HG03175 (cell line): ENCODE measurements around the gene FRMD1.

Experiments used
- ATAC-seq: cut with Tn5 transposase; IDR thresholded peaks from one replicate; pipeline ENCODE4 v1.9.1; 2021; ENCODE audit warnings: mild to moderate bottlenecking, moderate library complexity; ENCODE audit not compliant: unreplicated experiment

FRMD1 gene

DNA sequence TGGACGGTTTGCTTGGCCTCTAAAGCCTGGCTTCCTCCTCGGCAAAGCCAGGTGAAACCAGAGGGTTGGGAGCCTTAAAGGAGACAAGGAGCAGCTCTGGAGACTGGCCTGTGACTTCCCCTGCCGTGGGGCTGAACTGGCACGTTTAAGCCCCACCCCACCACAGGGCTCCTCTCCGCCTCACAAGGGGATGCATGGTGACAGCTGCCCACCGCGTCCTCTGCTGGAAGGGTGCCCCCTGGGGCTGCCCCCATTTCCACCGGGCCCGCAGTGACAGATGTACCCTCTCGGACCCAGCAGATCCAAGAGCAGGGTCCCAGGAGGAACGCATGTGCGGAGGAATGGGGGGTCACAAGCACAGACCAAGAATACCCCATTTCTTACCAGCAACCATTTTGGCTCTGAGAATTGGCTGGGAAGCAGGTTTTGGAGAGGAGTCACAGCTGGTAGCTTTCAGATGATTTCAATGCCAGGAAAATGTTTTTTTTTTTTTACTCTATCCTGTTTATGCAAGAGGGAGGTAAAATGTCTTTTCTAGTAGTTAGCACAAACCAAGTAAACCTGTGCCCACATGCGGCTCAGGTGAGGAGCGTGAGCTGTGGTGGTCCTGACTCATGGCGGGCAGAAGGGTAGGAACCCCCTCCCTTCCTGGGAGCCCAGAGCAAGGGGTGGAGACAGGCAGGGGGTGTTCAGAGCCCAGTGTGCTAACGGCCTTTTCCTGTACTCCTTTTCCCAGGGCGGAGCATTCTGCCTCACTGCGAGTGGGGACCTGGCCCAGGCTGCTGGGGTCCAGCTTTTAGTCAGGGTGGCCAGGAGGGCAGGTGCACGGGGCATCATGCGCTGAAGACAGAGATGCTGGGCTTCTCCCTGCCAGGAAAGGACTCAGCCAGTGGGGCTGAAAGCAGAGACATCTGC lies 33.0 kb downstream of the FRMD1 start:
- ATAC-seq = no peak

DNA sequence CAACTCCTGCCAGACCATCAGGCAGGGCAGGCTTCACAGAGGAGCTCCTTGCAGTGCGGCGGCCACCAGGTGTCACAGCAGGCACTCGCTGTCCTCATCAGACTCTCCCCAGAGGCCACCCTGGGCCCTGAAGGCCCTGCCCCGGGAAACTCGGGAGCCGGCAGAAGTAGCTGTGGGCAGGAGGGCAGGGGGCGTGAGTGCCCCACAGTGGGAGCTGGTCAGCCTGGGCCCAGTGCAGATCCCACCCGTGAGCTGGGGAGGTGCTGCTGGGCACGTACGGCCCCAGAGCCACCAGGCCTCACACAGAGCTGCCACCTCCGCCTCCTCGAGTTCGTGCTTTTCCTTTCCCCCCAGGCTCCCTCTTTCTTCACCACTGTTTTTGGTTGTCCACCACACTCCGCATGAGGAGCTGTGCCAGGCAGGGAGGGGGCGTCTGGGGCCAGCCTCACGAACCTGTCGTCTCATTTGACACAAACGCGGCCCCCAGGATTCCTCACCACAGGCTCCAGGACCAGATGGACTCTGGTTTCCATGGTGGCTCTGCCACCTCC lies 33.8 kb downstream of the FRMD1 start:
- no peak for ATAC-seq

DNA sequence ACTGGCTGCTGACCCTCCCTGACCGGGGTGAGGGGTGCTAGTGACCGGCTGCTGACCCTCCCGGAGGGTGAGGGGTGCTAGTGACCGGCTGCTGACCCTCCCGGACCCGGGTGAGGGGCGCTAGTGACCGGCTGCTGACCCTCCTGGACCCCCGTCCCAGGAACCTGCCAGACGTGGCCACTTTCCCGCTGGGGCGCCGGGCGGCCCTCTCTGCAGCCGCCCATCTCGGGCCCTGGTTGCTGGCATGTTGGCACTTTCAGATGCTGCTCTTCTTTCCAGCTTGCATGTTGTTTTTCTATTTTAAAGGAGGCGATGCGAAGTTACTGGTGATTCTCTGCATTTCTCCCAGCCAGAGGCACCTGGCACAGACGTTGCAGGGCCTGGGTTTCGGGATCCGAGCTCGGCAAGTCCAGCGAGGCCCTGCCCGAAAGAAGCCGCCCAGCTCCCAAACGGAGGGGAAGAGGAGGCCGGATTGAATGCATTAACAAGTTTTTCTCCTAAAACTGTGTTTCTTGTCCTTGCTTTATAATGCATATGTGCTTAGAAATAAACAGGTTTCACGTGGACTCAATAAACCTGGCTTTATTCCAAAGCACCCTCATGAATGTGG lies 34.4 kb downstream of the FRMD1 start:
- ATAC-seq = no peak

DNA sequence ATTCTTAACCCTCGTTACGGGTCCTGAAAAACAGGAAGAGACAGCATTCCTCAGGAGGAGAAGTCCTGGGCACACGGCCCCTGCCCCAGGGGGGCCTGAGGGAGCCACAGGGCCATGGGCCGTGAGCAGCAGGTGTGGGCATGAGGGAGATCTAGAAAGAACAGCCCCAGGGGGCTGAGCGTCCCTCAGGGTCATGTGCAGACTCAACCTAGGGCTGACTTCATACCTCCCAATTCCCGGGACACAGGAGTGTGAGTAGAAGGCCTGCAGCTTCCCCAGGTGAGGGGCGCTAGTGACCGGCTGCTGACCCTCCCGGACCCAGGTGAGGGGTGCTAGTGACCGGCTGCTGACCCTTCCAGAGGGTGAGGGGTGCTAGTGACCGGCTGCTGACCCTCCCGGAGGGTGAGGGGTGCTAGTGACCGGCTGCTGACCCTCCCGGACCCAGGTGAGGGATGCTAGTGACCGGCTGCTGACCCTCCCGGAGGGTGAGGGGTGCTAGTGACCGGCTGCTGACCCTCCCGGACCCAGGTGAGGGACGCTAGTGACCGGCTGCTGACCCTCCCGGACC lies 35.1 kb downstream of the FRMD1 start:
- no peak for ATAC-seq

DNA sequence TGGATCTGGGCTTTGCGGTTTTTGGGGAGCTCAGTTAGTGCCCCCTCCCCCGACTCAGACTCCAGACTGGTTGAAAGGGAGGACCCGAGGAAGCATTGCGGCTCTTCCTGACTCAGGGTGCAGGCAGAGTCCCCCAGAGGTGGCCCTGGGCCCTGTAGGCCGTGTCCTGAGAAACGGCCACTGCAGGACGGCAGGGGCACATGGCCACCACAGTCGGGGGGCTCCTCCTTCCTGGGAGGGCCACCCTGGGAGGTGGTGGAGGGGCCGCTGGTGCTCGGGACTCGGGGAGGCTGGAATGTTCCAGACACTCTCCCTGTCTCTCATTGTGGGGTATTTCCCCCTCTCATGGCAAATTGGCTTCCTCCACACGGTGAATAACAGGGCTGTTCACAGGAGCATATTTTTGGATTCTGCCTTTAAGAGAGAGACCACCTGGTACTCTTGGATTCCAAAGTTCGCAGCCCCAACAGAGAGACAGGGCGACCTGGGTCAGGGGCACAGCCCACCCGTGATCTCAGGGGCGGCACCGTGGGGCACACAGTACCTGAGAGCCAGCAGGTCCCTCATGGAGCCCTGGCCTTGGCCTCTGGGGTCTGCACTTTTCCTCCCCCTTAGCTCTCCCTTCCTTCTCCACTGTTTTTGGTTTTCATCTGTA lies 35.7 kb downstream of the FRMD1 start:
- no peak for ATAC-seq

DNA sequence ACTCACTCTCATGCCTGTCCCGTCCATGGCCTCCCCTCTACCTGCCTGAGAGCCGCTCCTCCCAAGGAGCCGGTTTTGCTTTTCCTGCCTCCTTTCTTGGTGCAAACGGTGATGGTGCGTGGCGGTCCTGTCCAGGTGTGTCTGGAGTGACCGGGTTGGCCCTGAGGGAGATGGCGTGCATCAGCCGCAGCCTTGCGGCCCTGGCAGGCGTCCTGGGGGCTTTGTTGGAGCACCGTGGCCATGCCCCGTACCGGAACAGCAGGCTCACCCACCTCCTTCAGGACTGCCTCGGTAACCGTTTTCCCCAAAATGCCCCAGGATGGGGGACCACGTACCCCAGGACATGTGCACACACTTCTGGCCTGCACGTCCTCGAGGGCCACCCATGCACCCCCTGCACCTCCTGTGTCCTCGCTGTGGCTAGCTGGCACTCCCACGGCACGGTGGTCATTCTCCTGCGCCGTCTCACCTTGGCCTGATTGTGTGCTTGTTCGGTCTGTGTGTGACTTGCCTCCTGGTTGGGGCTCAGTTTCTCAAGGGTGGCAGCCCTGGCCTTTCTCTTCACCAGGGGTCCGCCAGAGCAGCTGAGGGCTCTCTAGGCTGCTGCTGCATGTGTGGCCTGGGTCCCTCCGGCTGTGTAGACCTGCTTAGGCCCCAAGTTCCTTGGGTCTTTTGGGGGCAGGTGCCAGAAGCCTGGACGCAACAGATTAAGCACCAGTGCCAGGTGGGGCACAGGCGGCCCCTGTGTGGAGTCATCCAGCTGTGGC lies 36.4 kb downstream of the FRMD1 start:
- ATAC-seq = no peak

DNA sequence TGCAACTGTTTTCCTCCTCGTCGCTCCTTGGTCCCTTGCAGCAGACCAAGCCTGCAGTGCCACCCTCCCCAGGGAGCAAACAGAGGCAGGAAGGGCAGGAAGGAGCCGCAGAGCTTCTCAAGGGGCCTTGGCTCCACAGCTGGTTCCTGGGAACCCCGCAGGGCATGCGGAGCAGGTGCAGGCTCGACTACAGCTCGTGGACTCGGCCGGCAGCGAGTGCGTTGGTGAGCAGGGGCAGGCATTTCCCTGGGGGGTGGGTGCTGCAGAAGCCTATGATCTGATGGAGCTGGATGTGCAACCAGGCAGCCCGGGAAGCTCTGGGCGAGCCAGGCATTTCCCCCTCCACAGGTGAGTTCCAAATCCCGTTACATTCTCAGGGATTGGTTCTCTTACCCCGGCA lies 37.1 kb downstream of the FRMD1 start:
- no peak for ATAC-seq

DNA sequence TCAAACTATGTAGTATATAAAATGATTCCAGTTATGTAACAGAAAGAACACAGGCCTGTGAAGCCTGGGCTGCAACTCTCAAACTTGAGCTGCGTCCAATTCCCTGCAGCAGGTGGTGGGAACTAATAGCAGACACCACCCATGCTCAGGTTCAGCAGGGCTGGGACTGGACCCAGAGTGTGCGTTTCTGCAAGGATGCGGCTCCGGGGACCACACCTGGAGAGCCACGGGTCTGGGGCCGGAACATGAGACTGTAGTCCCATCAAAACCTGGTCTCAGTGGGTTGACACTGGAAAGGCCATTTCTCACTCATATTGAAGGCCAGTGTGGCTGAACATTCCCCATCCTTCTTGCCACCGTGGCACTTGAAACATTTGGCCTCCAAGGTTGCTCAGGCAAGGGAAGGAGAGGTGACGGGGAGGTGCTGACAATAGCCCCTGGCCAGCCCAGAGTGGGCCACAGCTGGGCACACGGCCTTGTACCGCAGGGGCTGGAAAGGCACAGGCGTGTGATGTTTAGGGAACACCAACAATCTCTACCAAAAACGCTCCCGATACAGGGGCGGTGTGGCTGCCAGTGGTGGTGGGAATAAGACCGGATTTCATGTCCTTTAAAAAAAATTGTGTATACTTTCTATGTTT lies 38.0 kb downstream of the FRMD1 start:
- no peak for ATAC-seq

DNA sequence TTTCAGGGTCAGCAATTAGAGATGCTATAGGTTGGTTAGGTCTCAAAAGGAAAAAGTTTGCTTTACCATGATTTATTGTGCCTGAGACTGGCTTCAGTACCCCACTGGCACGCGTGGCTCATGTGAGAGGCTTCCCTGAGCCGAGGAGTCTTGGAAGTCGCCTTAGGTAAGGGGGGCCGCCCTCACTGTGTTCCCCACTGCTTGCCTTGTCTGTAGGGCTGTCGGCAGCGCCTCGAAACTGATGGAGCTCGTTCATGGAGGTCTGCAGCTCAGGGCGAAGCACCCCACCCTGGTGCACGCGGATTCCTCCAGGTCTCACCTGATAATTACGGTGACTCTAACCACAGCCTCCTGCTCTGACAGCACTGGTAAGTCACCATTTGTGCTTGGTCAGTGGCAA lies 39.2 kb downstream of the FRMD1 start:
- no peak for ATAC-seq

DNA sequence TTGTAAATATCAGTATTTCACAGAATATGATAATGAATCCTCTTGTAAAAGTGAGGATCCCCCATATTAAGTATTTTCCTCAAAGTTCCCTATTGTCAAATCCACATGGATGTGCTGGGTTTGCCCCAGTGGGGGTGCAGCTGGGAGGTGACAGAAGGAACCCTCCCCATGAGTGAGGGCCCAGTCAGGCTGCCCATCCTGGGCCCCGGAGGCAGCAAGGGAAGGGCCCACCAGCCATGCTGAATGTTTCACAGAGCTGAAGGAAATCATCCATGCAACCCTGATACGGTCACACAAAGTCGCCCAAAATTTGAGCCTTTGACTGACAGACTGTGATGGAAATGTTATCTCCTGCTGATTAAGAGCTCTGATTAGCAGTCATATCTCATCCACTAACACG lies 39.7 kb downstream of the FRMD1 start:
- no peak for ATAC-seq

DNA sequence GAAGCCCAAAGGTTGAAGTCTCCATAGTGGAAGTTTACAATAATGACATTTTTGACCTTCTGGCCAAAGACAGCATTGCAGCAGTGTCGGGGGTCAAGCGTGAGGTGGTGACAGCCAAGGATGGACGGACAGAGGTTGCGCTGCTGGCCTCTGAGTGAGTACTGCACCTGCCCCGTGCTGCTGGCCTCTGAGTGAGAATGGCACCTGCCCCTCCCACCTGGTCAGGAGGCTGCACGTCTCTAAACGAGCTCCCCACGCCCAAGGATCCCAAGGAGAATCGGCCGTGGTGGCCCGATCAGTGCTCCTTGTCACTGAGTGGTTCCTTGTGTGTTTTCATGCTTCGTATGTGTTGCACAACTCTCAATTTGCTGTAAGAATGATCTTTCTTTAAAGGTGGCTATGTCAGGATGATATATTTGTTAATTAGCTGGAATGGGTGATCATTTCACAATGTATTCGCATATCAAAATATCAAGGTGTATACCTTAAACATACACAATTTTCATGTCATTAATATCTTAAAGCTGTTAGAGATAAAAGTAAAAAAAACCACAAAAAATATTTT lies 40.4 kb downstream of the FRMD1 start:
- ATAC-seq = no peak

DNA sequence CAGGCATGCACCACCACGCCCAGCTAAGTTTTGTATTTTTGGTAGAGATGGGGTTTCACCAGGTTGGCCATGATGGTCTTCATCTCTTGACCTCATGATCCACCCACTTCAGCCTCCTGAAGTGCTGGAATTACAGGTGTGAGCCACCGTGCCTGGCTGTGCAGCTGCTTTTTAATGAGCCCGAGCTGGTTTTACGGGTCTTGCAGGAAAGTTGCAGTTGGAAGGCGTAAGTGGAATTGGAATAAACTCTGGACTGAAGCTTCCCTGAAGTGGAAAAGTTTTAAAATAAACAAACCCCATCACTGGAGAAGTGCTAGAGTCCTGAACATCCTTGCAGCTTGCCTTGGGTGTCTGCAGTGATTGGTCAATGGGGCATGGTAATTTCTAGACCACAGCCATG lies 41.2 kb downstream of the FRMD1 start:
- ATAC-seq = no peak

DNA sequence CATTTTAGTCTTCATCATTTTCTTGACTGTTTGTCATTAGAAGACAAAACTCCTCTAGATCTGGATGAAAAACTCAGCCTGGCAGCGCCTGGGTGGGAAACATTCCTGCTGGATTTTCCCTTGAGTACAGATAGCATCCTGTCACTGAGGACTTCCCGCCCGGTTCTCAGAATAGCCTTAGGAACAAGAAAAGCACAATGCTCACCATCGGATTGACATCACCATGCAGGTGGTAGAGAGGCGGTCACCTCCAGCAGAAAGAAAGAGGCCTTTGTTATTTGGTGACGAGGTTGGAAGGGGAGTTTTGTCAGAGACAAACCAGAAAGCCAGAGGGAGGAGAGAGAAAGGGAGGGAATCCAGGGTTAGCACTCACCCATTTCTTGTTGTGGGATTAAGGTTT lies 41.8 kb downstream of the FRMD1 start:
- ATAC-seq = no peak

DNA sequence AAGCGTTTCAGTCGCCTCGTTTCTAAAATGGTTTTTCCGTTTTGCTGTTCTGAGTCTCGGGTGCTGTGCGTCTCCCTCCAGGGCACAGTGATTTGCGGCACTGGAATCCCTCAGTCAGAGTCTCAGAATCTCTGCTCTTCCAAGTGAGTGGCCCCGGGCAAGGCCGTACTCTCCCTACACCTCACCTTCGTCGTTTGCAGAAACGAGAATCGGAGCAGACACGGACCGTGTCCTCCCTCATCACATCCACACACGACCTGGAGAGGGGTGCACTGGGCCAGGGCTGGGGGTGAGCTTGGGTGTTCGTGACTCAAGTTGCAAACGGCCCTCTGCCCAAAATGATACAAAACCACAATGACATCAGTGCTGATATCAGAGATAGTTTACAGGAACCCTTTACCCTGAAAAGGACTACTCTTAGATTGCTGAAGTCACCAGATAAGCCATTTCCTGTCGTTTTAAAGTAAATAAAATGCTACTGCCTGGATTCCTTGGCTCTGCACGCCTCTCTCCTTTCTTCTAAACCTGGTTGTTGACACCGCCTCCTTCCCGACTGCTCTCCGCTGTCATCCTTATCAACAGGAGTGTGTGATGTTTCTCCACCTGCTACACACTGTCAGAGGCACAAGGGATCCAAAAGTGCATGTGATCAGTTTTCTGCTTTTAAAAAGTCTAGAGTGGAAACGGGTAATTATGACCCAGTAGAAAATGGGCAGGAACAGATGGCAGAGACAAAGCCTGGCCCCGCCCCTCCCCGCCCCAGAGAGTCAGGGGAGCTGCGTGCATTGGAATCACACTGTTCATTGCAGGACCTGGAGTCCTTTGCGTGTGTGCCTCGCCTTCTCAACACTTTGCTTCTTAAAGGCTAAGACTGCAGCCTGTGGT lies 43.1 kb downstream of the FRMD1 start:
- no peak for ATAC-seq

DNA sequence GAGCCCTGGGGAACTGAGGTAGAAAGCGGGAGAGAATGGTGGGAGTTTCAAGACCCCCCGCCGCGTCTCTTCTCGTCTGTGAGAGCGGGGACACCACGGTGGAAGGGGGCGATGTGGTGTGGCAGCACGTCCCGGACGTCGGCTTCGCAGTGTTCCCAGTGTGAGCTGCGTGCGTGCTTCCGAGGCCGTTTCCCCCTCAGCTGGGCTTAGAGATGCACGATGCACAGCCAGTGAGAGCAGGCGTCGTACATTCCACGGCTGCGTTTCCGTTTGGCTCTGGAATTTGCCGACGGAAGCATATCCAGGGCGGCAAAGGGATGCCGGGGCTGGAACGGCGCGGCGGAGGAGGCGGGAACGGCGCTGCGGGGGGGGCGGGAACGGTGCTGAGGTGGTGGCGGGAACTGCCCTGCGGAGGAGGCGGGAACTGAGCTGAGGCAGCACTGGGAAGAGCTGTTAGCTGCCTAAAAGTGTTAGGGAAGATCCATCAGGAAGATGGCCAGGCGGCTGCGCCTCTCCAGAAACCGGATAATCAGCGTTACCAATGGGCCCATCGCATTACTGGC lies 43.8 kb downstream of the FRMD1 start:
- ATAC-seq = no peak

DNA sequence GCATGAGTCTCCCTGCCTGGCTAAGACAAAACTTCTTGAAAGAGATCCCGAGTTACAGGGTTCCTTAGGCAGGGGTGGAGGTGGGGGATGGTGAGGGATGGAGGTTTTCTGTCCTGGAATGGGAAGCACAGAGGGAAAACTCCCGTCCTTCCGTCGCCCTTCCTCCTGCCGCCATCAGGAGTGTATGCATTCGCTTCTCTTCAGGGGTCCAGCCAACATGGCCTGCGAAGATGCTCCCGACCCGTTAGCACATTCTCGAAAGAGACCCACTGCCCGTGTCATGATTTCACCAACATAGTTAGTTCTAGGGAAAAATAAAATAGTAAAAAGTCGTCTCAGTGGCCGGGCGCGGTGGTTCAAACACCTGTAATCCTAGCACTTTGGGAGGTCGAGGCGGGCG lies 44.5 kb downstream of the FRMD1 start:
- ATAC-seq = no peak

DNA sequence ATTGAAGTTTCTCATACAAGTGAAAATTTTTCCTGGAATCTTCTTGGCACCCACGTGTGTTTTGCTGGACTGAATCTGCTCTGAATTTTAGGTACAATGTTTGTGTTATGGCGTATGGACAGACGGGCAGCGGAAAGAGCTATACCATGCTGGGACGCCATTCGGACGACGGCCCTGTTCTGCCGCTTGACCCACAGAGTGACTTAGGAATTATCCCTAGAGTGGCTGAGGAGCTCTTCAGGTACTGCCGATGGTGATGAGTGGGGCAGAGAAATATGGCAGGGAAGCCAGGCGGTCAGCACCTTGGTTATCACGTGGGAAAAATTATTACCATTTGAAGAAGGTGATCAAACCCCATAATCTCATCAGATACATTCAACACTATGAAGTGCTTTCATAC lies 45.2 kb downstream of the FRMD1 start:
- ATAC-seq = no peak

DNA sequence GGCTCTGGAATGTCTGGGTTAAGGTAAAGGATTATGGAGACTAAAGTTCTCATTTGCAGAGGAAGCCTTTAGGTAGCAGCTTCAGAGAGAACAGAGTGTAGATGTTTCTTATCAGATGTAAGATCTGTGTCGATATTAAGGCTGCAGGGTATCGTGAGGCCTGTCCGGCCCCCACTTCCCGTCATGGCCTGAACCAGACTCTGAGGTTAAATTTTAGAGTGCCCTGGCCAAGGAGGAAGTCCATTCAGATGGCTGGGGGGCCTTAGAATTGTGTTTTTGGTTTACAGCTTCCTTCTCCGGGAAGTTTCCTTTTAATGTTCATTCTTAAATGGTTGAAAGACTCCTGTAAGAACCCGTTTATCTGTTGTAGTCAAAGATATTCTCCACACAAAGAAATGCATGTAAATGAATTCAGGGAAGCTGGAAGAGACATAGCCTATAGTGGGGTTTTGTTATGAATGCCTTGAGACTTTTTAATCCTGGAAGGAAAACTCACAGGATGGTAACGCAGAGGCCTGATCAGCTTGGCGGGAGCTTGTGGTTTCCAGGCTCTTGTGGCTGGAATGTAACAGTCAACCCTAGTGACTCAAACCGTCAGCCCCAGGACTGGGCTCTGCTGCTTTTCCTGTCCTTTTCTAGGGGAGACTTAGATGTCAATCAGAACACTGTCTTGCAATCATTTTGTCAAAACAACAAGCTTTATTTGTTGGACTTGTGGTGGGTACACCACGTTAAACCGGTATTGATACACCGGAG lies 46.8 kb downstream of the FRMD1 start:
- ATAC-seq = no peak
